HL-60 (cell line): ENCODE measurements around the gene EDNRA.

Experiments
- GABPA ChIP-seq: IDR thresholded peaks from 2 replicates; pipeline ENCODE4 v1.6.1; 2012; ENCODE audit warnings: low read depth
- POLR2AphosphoS5 ChIP-seq: IDR thresholded peaks from 2 replicates; pipeline ENCODE4 v1.6.1; 2012; ENCODE audit warnings: low read depth
- REST ChIP-seq: IDR thresholded peaks from 2 replicates; pipeline ENCODE4 v1.6.1; 2012; ENCODE audit warnings: low read depth; ENCODE audit not compliant: insufficient replicate concordance
- SPI1 ChIP-seq: IDR thresholded peaks from 2 replicates; pipeline ENCODE4 v1.6.1; 2012; ENCODE audit warnings: low read depth, mild to moderate bottlenecking, borderline replicate concordance
- TF ChIP-seq, protein P1 (sequence below): IDR thresholded peaks from one replicate; pipeline ENCODE4 v1.5.1; 2011; ENCODE audit warnings: low read length, control low read depth, inconsistent platforms; ENCODE audit not compliant: insufficient read depth

- TF ChIP-seq, protein P1, sequence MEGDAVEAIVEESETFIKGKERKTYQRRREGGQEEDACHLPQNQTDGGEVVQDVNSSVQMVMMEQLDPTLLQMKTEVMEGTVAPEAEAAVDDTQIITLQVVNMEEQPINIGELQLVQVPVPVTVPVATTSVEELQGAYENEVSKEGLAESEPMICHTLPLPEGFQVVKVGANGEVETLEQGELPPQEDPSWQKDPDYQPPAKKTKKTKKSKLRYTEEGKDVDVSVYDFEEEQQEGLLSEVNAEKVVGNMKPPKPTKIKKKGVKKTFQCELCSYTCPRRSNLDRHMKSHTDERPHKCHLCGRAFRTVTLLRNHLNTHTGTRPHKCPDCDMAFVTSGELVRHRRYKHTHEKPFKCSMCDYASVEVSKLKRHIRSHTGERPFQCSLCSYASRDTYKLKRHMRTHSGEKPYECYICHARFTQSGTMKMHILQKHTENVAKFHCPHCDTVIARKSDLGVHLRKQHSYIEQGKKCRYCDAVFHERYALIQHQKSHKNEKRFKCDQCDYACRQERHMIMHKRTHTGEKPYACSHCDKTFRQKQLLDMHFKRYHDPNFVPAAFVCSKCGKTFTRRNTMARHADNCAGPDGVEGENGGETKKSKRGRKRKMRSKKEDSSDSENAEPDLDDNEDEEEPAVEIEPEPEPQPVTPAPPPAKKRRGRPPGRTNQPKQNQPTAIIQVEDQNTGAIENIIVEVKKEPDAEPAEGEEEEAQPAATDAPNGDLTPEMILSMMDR = no peak
- TF ChIP-seq POLR2AphosphoS5 (no peak), SPI1 (no peak), REST (no peak), GABPA (no peak)
Measured at GRCh38 chr4:147488556-147488955, 7.7 kb downstream of the EDNRA start.
